Smooth muscle cell (in vitro differentiated cells): ENCODE measurements around the gene TPSG1. TPM values are rescaled to one million over a fixed set of nuclear protein-coding genes. Genes with fewer than 3 reads are reported as not detected.

Experiments used
- DNase-seq: peaks from one replicate; lab custom pipeline; 2025; ENCODE audit not compliant: unreplicated experiment; lab: John Stamatoyannopoulos, UW
- H2AFZ ChIP-seq: fragments of 200-600 bp; sonication (generic); 2 replicates; pipeline ENCODE4 v1.6.0; 2016; ENCODE audit warnings: antibody characterized with exemption, low read depth, mild to moderate bottlenecking
- H3F3A ChIP-seq: fragments of 200-600 bp; sonication (generic); 2 replicates; pipeline ENCODE4 v1.6.0; 2017; ENCODE audit warnings: antibody characterized with exemption, low read depth
- H3K27ac ChIP-seq: fragments of 200-600 bp; sonication (generic); 2 replicates; pipeline ENCODE4 v1.5.1; 2016; ENCODE audit warnings: low read depth, mild to moderate bottlenecking
- H3K27me3 ChIP-seq: fragments of 200-600 bp; sonication (generic); 2 replicates; pipeline ENCODE4 v1.6.1; 2016; ENCODE audit warnings: low read depth, mild to moderate bottlenecking
- H3K36me3 ChIP-seq: fragments of 200-600 bp; sonication (generic); 2 replicates; pipeline ENCODE4 v1.5.1; 2016; ENCODE audit warnings: low read depth
- H3K4me1 ChIP-seq: fragments of 200-600 bp; sonication (generic); 2 replicates; pipeline ENCODE4 v1.5.1; 2016; ENCODE audit warnings: low read depth
- H3K4me2 ChIP-seq: fragments of 200-600 bp; sonication (generic); 2 replicates; pipeline ENCODE4 v1.6.0; 2016; ENCODE audit warnings: mild to moderate bottlenecking
- H3K4me3 ChIP-seq: fragments of 200-600 bp; sonication (generic); 2 replicates; pipeline ENCODE4 v1.5.1; 2016; ENCODE audit warnings: mild to moderate bottlenecking
- H3K79me2 ChIP-seq: fragments of 200-600 bp; sonication (generic); 2 replicates; pipeline ENCODE4 v1.6.0; 2016; ENCODE audit warnings: low read depth, mild to moderate bottlenecking
- H3K9ac ChIP-seq: fragments of 200-600 bp; sonication (generic); 2 replicates; pipeline ENCODE4 v1.6.0; 2016; ENCODE audit warnings: low read depth
- H3K9me3 ChIP-seq: fragments of 200-600 bp; sonication (generic); replicated peaks from 2 replicates; pipeline ENCODE4 v1.5.1; 2016; ENCODE audit warnings: low read depth
- H4K20me1 ChIP-seq: fragments of 200-600 bp; sonication (generic); 2 replicates; pipeline ENCODE4 v1.6.0; 2016; ENCODE audit warnings: low read depth
- WGBS: methylation state at CpG from one replicate; pipeline ENCODE4 v1.1.7; 2016; ENCODE audit warnings: low lambda C conversion rate; 5-methylcytosine and 5-hydroxymethylcytosine counted together
- polyA plus RNA-seq: library from polyadenylated mRNA; unstranded; fragments of >200 nt; fragmentation: Nextera tagmentation; extraction: Ambion mirVana; gene quantifications from 2 replicates; pipeline ENCODE4 v1.2.1, GENCODE V29; 2016
- total RNA-seq: library from RNA; depleted of rRNA; stranded (reverse); fragments of >200 nt; gene quantifications from 2 replicates; pipeline ENCODE4 v1.2.3, GENCODE V29; 2014
- TF ChIP-seq, protein P1 (sequence below): fragments of 200-600 bp; sonication (generic); IDR thresholded peaks from 2 replicates; pipeline ENCODE4 v1.5.1; 2017; ENCODE audit warnings: borderline replicate concordance, mild to moderate bottlenecking, antibody characterized with exemption; ENCODE audit not compliant: insufficient read depth, poor library complexity, severe bottlenecking

Gene TPSG1
- total and polyA plus RNA-seq, 2 experiments from 2014 or later: not detected

DNA sequence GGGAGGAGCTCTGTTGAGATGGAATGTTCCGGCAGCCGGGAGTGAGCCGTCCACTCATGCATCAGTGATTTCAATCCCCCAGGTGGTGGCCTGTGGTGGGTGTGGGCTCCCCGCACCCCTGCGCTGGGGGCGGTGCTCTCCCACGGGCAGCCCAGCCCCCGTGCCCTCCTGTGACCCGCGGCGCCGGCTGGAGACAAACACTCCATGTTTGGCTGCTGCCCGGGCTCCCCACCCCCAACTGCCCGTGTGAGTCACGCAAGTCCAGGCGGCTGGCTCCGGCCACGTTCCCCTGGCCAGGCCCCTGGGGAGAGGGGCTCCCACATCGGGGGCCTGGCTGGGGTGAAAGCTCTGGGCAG, 42.8 kb downstream of the TPSG1 start:
- Histone ChIP-seq H3K9me3 (no peaks in the 10 kb centered on the region), H3K36me3 (no peaks in the 10 kb centered on the region), H2AFZ (no peak overlapping the region), H3K9ac (no peak overlapping the region), H4K20me1 (no peaks in the 10 kb centered on the region), H3K27ac (no peak overlapping the region), H3K79me2 (no peaks in the 10 kb centered on the region), H3K4me3 (no peak overlapping the region), H3F3A (no peaks in the 10 kb centered on the region), H3K4me1 (no peaks in the 10 kb centered on the region), H3K27me3 (no peaks in the 10 kb centered on the region), H3K4me2 (peak overlapping the region; percentile 68)
- DNase-seq: peak; percentile 32
- WGBS: 8% methylated on average over 12 of the region's 19 CpGs
- TF ChIP-seq, protein P1, sequence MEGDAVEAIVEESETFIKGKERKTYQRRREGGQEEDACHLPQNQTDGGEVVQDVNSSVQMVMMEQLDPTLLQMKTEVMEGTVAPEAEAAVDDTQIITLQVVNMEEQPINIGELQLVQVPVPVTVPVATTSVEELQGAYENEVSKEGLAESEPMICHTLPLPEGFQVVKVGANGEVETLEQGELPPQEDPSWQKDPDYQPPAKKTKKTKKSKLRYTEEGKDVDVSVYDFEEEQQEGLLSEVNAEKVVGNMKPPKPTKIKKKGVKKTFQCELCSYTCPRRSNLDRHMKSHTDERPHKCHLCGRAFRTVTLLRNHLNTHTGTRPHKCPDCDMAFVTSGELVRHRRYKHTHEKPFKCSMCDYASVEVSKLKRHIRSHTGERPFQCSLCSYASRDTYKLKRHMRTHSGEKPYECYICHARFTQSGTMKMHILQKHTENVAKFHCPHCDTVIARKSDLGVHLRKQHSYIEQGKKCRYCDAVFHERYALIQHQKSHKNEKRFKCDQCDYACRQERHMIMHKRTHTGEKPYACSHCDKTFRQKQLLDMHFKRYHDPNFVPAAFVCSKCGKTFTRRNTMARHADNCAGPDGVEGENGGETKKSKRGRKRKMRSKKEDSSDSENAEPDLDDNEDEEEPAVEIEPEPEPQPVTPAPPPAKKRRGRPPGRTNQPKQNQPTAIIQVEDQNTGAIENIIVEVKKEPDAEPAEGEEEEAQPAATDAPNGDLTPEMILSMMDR: no peak

- Histone ChIP-seq H4K20me1 (no peaks in the 10 kb centered on the region), H3F3A (no peaks in the 10 kb centered on the region), H3K27me3 (no peaks in the 10 kb centered on the region), H3K27ac (no peak overlapping the region), H3K79me2 (no peaks in the 10 kb centered on the region), H3K36me3 (no peaks in the 10 kb centered on the region), H3K9ac (no peak overlapping the region), H3K4me2 (peak overlapping the region; percentile 68), H3K9me3 (no peaks in the 10 kb centered on the region), H3K4me3 (no peak overlapping the region), H2AFZ (no peak overlapping the region), H3K4me1 (no peaks in the 10 kb centered on the region)
- no peak for DNase-seq
- TF ChIP-seq, protein P1: no peak
- WGBS: 79% methylated on average over 33 of the region's 39 CpGs
These were observed 43.4 kb downstream of the TPSG1 start for GRCh38 chr16:1181404-1182315.

DNA sequence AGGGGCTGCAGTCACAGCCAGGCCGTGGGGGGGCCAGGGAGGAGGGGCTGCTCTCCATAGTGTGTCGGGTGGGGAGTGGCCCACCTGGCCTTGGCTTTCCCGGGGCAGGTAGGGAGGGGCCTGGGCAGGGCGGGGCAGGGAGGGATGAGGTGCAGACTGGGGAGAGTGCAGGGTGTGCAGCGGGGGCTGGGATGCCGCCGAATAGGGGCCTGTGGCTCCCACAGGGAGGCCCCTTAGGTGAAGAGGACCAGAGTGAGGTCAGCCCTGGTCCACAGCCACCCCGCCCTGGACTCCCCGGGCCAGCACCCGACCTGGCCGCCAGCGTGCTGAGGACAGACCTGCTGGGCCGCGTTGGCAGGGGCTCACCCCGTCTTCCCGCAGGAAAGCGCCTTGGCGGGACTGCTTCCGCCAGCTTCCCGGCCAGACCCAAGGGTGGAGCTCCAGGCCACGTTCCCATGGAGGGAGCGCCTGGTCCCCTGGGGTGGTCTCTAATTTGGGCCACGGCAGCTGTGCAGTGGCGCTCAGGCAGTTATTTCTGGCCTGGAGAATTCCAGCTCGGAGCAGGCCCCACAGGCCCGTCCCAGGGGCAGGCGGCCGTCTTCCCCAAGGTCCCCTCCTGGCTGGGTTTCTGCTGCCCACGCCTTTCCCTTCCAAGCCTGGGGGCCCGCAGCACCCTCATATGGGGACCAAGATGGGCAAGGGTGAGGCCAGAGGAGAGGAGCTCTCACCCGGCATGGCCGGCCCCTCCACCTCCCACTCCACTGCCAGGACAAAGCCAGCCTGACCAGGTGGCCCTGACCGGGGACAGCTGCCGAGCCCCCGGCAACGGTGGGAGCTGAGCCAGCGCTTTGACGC, 44.3 kb downstream of the TPSG1 start:
- H3K79me2 ChIP-seq: no peaks in the 10 kb centered on the region
- H3K36me3 ChIP-seq: no peaks in the 10 kb centered on the region
- no peaks in the 10 kb centered on the region for H3K4me1 ChIP-seq
- 89% methylated on average over 36 of the region's 38 CpGs for WGBS
- H3F3A ChIP-seq: no peaks in the 10 kb centered on the region
- no peaks in the 10 kb centered on the region for H3K9me3 ChIP-seq
- H3K4me3 ChIP-seq: no peak overlapping the region
- DNase-seq: no peak
- TF ChIP-seq, protein P1: no peak
- H3K27ac ChIP-seq: no peak overlapping the region
- no peak overlapping the region for H3K9ac ChIP-seq
- H3K27me3 ChIP-seq: no peaks in the 10 kb centered on the region
- no peak overlapping the region for H2AFZ ChIP-seq
- H3K4me2 ChIP-seq: no peak overlapping the region
- H4K20me1 ChIP-seq: no peaks in the 10 kb centered on the region
